Activated CD8-positive, alpha-beta T cell treated with anti-CD3 and anti-CD28 coated beads for 36 hours (primary cell): ENCODE measurements around the gene SENP2. TPM values are rescaled to one million over a fixed set of nuclear protein-coding genes. Genes with fewer than 3 reads are reported as not detected.
A peak's percentile ranks its signal among the peaks of the same experiment; 100 is the strongest.

Experiments
- ATAC-seq: fragments of 200-7000 bp; cut with Tn5 transposase; one replicate; pipeline ENCODE4 v1.10.0; 2021; ENCODE audit warnings: mild to moderate bottlenecking, moderate library complexity
- CTCF ChIA-PET: fragments of 350-600 bp; sonication (Branson Sonifier 250); formaldehyde crosslinking; loops from one replicate; lab custom pipeline; 2021; ENCODE audit warnings: antibody characterized with exemption; lab: Charles Lee
- POLR2A ChIA-PET: fragments of 350-600 bp; sonication (Branson Sonifier 250); formaldehyde crosslinking; loops from one replicate; lab custom pipeline; 2021; ENCODE audit warnings: antibody characterized with exemption; lab: Charles Lee
- DNase-seq: peaks from one replicate; pipeline ENCODE4 v3.0.0-alpha.2; 2020
- H3K27ac Mint-ChIP-seq: one replicate; pipeline ENCODE4 v1.8.0; 2021; ENCODE audit warnings: mild to moderate bottlenecking, mixed read lengths
- H3K27me3 Mint-ChIP-seq: one replicate; pipeline ENCODE4 v1.8.0; 2021; ENCODE audit warnings: mixed read lengths
- H3K36me3 Mint-ChIP-seq: one replicate; pipeline ENCODE4 v1.8.0; 2021; ENCODE audit warnings: low read depth, mixed read lengths
- H3K4me1 Mint-ChIP-seq: one replicate; pipeline ENCODE4 v1.8.0; 2021; ENCODE audit warnings: low read depth, mixed read lengths
- H3K4me3 Mint-ChIP-seq: one replicate; pipeline ENCODE4 v1.8.0; 2021; ENCODE audit warnings: mild to moderate bottlenecking, moderate library complexity, mixed read lengths
- H3K9me3 Mint-ChIP-seq: one replicate; pipeline ENCODE4 v1.8.0; 2021; ENCODE audit warnings: mixed read lengths
- intact Hi-C: fragments of 100-400 bp; cut with micrococcal nuclease; formaldehyde crosslinking; loops from one replicate; pipeline ENCODE4 v1.10.0; 2022
- total RNA-seq, 2 experiments: library from RNA; stranded (reverse); gene quantifications; one replicate each; pipeline ENCODE4 v1.2.3, GENCODE V29; 2021
- TF ChIP-seq, protein P1 (sequence below): fragments of 200-600 bp; IDR thresholded peaks from one replicate; pipeline ENCODE4 v1.8.0; 2022; ENCODE audit warnings: antibody characterized with exemption, mild to moderate bottlenecking

The SENP2 gene
- total RNA-seq, 2 experiments from 2014 or later: 22.5 to 28.4 TPM

DNA sequence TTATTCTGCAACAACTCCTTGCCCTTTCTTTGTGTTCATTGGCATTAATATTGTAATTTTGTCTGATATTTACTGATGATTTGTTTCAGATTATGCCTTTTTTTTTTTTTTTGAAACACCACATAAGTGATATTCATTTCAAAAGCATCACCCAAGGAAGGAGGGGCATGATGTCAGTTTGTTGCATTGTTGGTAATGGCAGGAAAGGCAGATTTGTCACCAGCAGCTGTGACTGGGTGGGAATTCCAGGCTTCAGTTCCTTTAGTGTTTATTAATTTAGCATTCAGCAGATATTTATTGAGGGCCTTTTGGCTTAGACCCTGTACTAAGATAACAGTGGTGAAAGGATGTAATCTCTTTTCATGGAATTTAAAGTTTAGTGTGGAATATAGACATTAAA, 19.5 kb downstream of the SENP2 start:
- Mint-ChIP-seq H3K36me3 (peaks cover 41% of the 10 kb centered on the region), H3K9me3 (no peaks in the 10 kb centered on the region), H3K27ac (no peak overlapping the region), H3K27me3 (no peaks in the 10 kb centered on the region), H3K4me1 (peaks cover 3% of the 10 kb centered on the region), H3K4me3 (no peak overlapping the region)
- CTCF ChIA-PET: interaction anchor here (0.7 to 1.0 kb wide), 2 partner anchors 46 to 73 kb away, joined by 3 read pairs; no protein-coding TSS in a partner anchor
- POLR2A ChIA-PET: no interaction called here
- no peak for DNase-seq
- TF ChIP-seq, protein P1, sequence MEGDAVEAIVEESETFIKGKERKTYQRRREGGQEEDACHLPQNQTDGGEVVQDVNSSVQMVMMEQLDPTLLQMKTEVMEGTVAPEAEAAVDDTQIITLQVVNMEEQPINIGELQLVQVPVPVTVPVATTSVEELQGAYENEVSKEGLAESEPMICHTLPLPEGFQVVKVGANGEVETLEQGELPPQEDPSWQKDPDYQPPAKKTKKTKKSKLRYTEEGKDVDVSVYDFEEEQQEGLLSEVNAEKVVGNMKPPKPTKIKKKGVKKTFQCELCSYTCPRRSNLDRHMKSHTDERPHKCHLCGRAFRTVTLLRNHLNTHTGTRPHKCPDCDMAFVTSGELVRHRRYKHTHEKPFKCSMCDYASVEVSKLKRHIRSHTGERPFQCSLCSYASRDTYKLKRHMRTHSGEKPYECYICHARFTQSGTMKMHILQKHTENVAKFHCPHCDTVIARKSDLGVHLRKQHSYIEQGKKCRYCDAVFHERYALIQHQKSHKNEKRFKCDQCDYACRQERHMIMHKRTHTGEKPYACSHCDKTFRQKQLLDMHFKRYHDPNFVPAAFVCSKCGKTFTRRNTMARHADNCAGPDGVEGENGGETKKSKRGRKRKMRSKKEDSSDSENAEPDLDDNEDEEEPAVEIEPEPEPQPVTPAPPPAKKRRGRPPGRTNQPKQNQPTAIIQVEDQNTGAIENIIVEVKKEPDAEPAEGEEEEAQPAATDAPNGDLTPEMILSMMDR: no peak
- intact Hi-C loops: no loop called here
- no peak for ATAC-seq

DNA sequence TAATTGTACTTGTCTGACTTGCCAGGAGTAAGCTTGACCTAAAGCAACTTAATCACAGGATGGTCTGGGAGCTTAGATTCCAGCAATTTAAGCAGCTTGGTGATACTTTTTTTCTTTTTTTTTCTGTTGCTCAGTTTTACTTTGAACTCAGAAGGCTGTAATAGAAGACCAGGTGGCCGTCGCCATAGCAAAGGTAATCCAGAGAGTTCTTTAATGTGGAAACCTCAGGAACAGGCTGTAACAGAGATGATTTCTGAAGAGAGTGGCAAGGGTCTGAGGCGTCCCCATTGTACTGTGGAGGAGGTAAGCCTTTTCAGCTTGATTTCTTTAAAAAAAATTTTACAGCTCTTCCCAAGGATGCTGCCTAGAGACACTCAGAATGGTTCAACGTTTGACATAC, 20.1 kb downstream of the SENP2 start:
- no peak for DNase-seq
- CTCF ChIA-PET: interaction anchor here (1.0 kb wide), 1 partner anchor 47 kb away, joined by 3 read pairs; no protein-coding TSS in a partner anchor
- H3K36me3 Mint-ChIP-seq: peaks cover 39% of the 10 kb centered on the region

DNA sequence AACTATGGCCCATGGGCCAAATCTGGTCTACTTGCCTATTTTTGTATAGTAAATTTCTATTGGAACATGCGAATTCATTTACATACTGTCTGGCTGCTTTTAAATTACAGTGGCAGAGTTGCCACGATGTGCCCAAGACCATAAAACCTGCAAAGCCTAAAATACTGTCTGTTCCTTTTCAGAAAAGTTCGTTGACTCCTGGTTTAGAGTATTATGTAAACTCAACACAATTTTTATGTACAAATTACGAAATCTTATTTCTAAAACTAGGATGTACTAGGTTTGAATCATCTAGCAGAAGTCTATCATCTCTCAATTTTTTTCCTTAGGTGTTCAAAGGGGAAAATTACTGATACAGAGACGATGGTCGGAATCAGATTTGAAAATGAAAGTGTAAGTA, 26.9 kb downstream of the SENP2 start:
- TF ChIP-seq, protein P1: no peak
- no peaks in the 10 kb centered on the region for H3K27me3 Mint-ChIP-seq
- H3K4me1 Mint-ChIP-seq: no peaks in the 10 kb centered on the region
- H3K9me3 Mint-ChIP-seq: no peaks in the 10 kb centered on the region
- DNase-seq: no peak
- no peak for ATAC-seq
- ChIA-PET POLR2A (no interaction called here), CTCF (interaction anchor here (0.8 to 2.4 kb wide), 2 partner anchors 37 to 47 kb away, joined by 3 to 7 read pairs; no protein-coding TSS in a partner anchor)
- intact Hi-C loops: no loop called here
- peaks cover 24% of the 10 kb centered on the region for H3K36me3 Mint-ChIP-seq
- H3K27ac Mint-ChIP-seq: no peak overlapping the region
- H3K4me3 Mint-ChIP-seq: no peak overlapping the region

More for the DNA sequence above, 20.1 kb downstream of the SENP2 start:
- TF ChIP-seq, protein P1: no peak
- no peak overlapping the region for H3K27ac Mint-ChIP-seq
- no peak overlapping the region for H3K4me3 Mint-ChIP-seq
- H3K27me3 Mint-ChIP-seq: no peaks in the 10 kb centered on the region
- H3K4me1 Mint-ChIP-seq: peaks cover 3% of the 10 kb centered on the region
- no peaks in the 10 kb centered on the region for H3K9me3 Mint-ChIP-seq
- intact Hi-C loops: no loop called here
- POLR2A ChIA-PET: interaction anchor here (0.6 kb wide), 1 partner anchor 16 kb away, joined by 3 read pairs; no protein-coding TSS in a partner anchor
- no peak for ATAC-seq

DNA sequence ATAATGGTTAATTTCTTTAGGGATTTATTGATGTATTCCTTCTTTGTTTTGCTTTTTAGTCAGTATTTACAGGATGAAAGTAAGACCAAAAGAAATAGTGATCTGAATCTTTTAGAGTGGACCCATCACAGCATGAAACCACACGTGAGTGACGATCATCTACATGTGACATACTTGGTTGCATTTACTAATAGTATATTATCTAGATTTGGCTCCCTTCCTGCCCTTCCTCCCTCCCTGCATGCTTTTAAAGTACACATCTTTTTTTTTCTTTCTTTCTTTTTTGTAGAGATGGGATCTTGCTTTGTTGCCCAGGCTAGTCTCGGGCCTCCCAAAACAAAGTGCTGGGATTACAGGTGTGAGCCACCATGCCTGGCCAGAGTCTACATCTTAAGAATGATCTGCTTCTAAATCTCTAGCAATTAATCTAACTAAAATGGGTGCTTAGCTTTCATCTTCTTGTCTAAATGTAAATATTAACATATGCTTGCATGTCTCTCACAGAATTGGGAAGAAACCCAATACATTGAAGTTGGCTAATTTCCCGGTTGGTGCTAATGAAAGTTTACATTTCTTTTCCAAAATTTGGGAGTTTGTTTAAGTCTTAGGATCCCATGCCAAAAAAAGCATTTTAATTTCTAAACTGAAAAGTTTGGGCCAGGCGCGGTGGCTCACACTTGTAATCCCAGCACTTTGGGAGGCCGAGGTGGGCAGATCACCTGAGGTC, 38.0 kb downstream of the SENP2 start:
- TF ChIP-seq, protein P1: no peak
- CTCF ChIA-PET: no interaction called here
- H3K9me3 Mint-ChIP-seq: no peaks in the 10 kb centered on the region
- no peak for ATAC-seq
- intact Hi-C loops: no loop called here
- DNase-seq: no peak
- POLR2A ChIA-PET: no interaction called here
- peaks cover 4% of the 10 kb centered on the region for H3K4me1 Mint-ChIP-seq
- H3K4me3 Mint-ChIP-seq: no peak overlapping the region
- no peak overlapping the region for H3K27ac Mint-ChIP-seq
- H3K36me3 Mint-ChIP-seq: peaks cover 28% of the 10 kb centered on the region
- H3K27me3 Mint-ChIP-seq: no peaks in the 10 kb centered on the region

DNA sequence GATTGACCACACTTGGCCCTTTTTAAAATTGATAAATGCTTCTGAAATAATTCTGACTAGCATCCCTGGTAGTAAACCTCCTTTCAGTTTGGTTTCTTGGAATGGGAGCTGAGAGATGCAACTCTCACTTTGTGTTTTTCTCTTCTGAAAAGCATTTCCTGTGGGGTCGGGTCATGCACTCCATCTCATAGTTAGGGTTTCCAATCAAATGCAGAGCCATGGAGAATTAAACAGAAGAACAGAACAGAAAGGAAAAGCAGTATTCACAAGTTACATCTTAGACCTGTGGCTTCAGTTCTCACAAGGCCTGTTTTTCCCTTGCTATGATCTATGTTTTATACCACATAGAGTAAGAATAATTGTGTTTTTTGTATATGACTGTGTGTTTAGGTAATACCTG, 39.7 kb downstream of the SENP2 start:
- POLR2A ChIA-PET: no interaction called here
- DNase-seq (no peak), ATAC-seq (peak; percentile 65)
- Mint-ChIP-seq H3K9me3 (no peaks in the 10 kb centered on the region), H3K36me3 (peaks cover 32% of the 10 kb centered on the region), H3K27ac (peak overlapping the region; percentile 43), H3K27me3 (no peaks in the 10 kb centered on the region), H3K4me3 (no peak overlapping the region), H3K4me1 (peaks cover 4% of the 10 kb centered on the region)
- intact Hi-C loops: no loop called here
- CTCF ChIA-PET: interaction anchor here (1.6 kb wide), 1 partner anchor 34 kb away, joined by 6 read pairs; no protein-coding TSS in a partner anchor
- TF ChIP-seq, protein P1: no peak
